ENCODE data around the gene C5orf58. TPM values are rescaled to one million over a fixed set of nuclear protein-coding genes. Genes with fewer than 3 reads are reported as not detected.

The C5orf58 gene
- total and polyA plus RNA-seq, 9 donors, result 0.36 TPM; not detected in 8

GRCh38 chr5:170252109-170252508 is 19.3 kb downstream of the C5orf58 start:
- intact Hi-C loops (cut with DNase I), result no loop called here
- no peaks in the 10 kb centered on the region for H3K36me3 ChIP-seq
- H3K4me3 ChIP-seq, result no peak overlapping the region
- DNase-seq, result no peak
- no peaks in the 10 kb centered on the region for H3K9me3 ChIP-seq
- peaks cover 5% of the 10 kb centered on the region for H3K4me1 ChIP-seq (ENCODE audit: insufficient read depth)
- no peak overlapping the region for H3K27ac ChIP-seq
- TF ChIP-seq CTCF (IDR thresholded peaks at IDR 0.05) (no peak), EP300 (IDR thresholded peaks at IDR 0.05) (no peak), POLR2A (IDR thresholded peaks at IDR 0.05) (no peak)
- H3K27me3 ChIP-seq, result no peaks in the 10 kb centered on the region
- WGBS, 3 donors, result 57 to 61% (median 59%) methylated on average over 3 of the region's 3 CpGs

- Histone ChIP-seq H3K4me3 (no peak overlapping the region), H3K27ac (no peak overlapping the region), H3K27me3 (no peaks in the 10 kb centered on the region), H3K4me1 (ENCODE audit: insufficient read depth) (peaks cover 4% of the 10 kb centered on the region), H3K36me3 (no peaks in the 10 kb centered on the region), H3K9me3 (no peaks in the 10 kb centered on the region)
- DNase-seq, result peak in 1 of 5 donors; percentile 61
- intact Hi-C loops (cut with DNase I), result no loop called here
- no peak for TF ChIP-seq POLR2A (IDR thresholded peaks at IDR 0.05)
- no peak for TF ChIP-seq EP300 (IDR thresholded peaks at IDR 0.05)
- TF ChIP-seq CTCF (IDR thresholded peaks at IDR 0.05), result no peak
- WGBS, 3 donors, result 10 to 19% (median 15%) methylated on average over 9 of the region's 9 CpGs
Measured at GRCh38 chr5:170252720-170253350, 20.1 kb downstream of the C5orf58 start.

GRCh38 chr5:170254056-170254455 is 21.3 kb downstream of the C5orf58 start:
- Histone ChIP-seq H3K27me3 (no peaks in the 10 kb centered on the region), H3K36me3 (no peaks in the 10 kb centered on the region), H3K4me3 (no peak overlapping the region), H3K4me1 (ENCODE audit: insufficient read depth) (peaks cover 2% of the 10 kb centered on the region), H3K27ac (no peak overlapping the region), H3K9me3 (no peaks in the 10 kb centered on the region)
- TF ChIP-seq EP300 (IDR thresholded peaks at IDR 0.05), result no peak
- no peak for TF ChIP-seq POLR2A (IDR thresholded peaks at IDR 0.05)
- TF ChIP-seq CTCF (IDR thresholded peaks at IDR 0.05), result no peak
- 94 to 97% (median 95%) methylated on average over 8 of the region's 8 CpGs for WGBS, 3 donors
- intact Hi-C loops (cut with DNase I), result no loop called here
- DNase-seq, result no peak

- no peak overlapping the region for H3K4me3 ChIP-seq
- WGBS, 3 donors, result 91 to 98% (median 96%) methylated on average over 1 of the region's 1 CpG
- intact Hi-C loops (cut with DNase I), result no loop called here
- H3K27me3 ChIP-seq, result no peaks in the 10 kb centered on the region
- no peak for DNase-seq
- no peaks in the 10 kb centered on the region for H3K9me3 ChIP-seq
- no peak overlapping the region for H3K27ac ChIP-seq
- no peaks in the 10 kb centered on the region for H3K36me3 ChIP-seq
- H3K4me1 ChIP-seq (ENCODE audit: insufficient read depth), result peaks cover 2% of the 10 kb centered on the region
- TF ChIP-seq CTCF (IDR thresholded peaks at IDR 0.05), result no peak
- TF ChIP-seq EP300 (IDR thresholded peaks at IDR 0.05), result no peak
- TF ChIP-seq POLR2A (IDR thresholded peaks at IDR 0.05), result no peak
Measured at GRCh38 chr5:170256571-170256970, 23.8 kb downstream of the C5orf58 start.
